CD4-positive, alpha-beta T cell treated with Interleukin-15 for 1 hour (primary cell): ENCODE data around the gene GARIN5B.
"Not testable (repeated sequence)": the region's sequence is repeated elsewhere in the genome, so short reads cannot be mapped to it uniquely, and the experiment has no call there.

Experiments
- DNase-seq: peaks from one replicate; pipeline ENCODE4 v3.0.0-alpha.2; 2020

Gene GARIN5B

DNA sequence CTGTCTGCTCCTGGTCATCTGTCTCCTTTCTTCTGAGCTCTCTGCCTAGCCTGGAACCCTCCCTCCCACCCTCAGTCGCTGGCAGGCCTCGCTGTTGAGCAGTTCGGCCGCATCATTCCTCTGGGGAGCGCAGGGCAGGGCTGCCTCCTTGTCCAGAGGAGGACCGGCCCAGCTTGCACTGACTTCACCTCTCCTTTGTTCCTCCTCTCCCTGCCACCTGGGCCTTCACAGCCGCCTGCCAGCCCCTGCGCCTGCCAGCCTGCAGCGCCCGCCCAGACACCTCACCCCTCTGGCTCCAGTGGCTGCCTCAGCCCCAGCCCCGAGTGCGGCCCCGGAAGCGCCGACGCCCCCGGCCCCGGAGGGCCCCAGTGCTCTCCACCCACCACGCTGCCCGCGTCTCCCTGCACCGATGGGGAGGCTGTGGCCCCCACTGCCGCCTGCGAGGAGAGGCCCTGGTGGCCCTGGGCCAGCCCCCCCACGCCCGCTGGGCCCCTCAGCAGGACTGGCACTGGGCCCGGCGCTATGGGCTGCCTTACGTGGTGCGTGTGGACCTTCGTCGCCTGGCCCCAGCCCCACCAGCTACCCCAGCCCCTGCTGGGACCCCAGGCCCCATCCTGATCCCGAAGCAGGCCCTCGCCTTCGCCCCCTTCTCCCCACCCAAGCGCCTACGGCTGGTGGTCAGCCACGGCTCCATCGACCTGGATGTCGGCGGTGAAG, 16.2 kb downstream of the GARIN5B start:
- DNase-seq: no peak

DNA sequence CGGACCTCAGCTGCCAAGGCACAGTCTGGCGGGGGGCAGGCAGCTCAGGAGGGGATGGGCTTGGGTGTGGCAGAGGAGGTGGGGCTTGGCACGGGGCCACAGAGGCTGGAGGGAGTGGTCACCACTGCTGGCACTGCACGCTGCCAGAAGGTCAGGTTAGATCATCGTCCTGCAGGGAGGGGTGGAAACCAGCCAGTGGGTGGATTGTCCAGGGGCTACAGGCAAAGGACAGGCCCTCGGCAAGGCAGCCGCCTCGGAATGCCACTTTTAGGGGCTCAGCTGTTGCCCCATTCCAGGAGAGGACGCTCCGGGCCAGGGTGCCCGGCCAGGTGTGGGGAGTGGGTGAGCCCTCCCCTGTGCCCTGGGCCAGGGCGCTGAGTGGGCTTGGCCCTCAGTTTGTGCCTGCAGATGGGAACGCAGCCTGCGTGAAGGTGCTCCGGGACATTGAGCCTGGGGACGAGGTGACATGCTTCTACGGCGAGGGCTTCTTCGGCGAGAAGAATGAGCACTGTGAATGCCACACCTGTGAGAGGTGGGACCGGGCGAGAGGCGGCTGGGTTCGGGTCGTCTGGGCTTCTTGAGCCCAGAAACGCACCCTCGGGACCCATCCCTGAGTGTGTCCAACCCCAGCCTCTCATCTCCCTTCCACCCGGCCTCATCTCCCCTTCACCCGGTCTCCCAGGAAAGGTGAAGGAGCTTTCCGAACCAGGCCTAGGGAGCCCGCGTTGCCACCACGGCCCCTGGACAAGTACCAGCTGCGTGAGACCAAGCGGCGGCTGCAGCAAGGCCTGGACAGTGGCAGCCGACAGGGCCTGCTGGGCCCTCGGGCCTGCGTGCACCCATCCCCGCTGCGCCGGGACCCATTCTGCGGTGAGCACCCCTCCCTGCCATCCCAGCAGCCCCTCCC, 17.0 kb downstream of the GARIN5B start:
- no peak for DNase-seq

DNA sequence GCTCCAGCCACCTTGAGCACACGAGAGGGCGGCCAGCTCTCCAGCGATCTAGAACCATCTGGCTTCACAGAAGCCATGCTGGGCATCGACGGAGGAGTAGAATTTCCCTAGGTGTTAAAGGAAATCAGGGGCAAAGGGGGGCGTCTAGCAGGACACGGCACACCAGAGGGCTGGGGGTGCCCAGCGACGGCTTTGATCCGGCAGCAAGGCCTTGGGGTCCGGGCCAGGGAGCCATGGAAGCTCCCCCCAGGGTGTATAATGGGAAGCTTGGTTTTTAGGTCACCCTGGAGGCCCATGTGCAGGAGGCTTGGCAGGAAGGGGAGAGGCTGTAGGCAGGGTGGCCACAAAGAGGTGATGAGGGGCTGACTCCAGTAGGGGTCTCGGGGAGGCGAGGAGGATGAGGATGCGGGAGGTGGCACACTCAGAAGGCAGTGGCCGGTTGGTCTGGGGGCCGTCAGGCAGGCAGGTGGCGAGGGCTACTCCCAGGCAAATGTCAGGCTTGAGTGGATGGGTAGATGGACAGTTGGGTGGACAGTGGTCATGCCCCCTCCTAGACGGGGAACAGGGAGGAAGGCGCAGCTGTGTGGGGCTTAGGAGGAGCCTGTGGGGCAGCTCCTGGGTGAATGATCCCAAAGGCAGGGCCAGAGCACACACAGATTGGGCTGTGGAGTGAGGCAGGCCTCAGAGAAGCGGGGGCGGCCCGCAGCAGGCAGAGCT, 17.8 kb downstream of the GARIN5B start:
- DNase-seq: no peak

DNA sequence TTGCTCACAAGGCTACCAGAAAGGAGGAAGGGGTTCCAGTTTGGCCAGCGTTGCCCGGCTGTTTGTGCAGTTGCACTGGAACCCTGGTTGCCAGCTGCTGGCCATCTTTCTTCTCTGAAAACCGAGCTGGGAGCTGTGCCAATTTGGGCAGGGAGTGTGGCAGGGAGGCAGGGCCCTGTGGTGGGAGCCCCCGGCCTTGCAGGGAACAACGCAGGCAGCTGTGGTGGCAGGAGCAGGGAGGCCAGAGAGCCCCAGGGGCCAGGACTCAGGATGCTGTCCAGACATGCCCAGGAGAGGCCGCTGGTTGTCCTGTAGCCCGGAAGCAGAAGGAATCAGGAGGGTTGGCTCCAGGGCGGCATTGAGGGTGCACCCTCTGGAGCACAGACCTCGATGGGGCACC, 18.6 kb downstream of the GARIN5B start:
- DNase-seq: no peak

DNA sequence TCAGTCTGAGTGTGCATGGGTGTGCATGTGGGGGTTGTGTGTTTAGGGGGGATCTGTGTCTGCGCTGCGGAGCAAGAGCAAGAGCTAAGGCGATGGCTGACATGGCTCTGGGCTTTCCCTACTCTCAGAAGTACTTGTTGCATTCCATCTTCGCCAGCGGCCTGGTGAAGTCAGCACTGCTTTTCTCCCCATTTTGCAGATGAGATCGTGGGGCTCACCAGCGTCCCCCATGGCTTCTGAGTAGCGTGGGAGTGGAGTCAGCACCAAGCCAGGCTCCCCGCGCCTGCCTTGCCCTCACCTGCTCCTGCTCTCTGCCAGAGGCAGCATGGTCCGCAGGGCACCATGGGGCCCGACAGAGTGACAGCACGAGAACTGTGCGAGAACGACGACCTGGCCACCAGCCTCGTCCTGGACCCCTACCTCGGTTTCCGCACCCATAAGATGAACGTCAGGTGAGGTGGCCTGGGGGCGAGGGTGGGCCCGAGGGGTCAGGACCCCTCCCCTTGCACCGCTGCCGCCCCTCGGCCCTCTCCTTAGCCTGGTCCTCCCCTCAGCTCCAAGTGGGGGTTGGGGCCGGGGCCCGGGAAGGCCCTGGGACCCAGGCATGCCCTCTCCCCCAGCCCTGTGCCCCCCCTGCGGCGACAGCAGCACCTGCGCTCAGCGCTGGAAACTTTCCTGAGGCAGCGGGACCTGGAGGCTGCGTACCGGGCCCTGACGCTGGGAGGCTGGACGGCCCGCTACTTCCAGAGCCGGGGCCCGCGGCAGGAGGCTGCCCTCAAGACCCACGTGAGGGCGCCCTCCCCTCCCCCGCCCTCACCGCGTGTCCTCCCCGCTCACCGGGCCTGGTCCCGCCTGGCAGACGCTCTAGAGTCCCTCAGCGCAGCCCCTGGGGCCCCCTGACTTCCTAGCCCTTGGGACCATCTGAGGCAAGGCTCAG, 21.2 kb downstream of the GARIN5B start:
- DNase-seq: no peak

DNA sequence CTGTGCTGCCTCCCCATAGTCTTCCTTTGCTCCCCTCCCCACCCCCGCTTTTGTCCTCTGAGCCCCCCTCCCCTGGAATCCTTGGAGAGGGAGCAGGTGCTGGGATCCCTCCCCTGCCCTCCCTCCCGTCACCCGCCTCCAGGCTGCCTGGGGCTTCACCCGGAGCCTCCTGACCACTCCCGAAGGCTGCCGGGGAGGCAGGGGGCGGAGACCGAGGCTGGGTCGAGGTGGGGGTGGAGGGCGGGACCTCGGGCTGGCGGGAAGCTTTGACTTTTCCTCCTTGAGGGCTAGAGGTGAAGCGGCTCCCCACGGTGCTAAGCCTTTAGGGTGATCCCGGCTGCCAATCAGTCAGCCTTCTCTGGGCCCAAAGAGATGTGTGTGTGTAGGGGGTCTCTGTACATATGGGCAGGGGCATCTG, 21.9 kb downstream of the GARIN5B start:
- peak; percentile 57 for DNase-seq

DNA sequence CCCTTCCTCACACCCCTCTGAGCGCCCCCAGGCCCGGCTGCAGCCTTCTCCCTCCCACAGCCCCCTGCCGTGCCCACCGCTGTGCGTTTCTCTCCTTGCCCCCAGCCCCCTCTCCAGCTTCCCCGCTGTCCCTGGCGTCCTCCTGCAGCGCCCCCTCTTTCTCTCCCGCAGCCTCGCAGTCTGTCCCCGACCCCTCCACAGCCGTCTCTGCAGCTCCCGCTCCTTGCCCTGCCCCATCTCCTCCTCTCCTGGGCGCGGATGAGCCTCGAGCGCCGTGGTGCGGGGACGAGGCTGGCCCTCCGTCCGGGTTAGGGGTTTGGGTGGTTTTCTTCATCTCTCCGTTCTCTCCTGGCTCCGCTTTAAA, 22.3 kb downstream of the GARIN5B start:
- DNase-seq: no peak

DNA sequence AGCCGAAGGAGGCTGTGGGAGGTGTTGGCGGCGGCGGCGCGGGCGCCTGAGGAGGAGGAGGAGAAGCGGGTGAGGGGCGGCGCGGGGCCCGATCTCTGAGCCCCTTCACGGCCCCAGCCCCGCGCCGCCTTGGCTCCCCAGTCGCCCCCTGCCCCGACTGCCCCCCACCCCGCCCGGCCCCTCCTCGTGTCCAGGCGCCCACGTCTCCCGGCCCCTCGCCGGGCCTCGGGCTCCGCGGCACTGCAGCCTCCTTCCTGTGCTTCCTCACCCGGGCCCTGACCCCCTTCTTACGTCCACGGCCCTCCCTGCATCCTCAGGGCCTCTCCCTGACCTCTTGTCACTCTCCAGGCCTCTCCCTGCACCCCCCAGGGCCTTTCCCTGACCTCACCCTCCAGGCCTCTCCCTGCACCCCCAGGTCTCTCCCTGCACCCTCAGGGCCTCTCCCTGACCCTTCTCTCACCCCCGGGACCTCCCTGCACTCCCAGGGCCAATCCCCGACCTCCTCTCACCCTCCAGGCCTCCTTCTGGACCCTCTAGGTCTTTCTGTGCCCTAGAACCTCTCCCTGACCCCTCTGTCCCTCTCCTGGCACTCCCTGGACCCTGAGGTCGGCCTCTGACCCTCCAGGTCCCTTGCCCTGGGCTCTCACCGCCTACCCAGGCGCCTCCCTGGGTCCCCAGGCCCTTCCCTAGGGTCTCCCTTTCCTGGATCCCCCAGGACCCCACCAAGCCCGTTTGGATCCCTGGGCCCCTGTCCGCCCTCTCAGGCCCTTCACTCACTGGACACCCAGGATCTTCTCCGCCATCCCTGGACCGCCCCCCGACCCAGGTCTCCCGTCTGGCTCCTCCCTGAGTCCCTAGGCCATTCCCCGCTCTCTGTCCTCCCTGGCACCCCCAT, 22.9 kb downstream of the GARIN5B start:
- peak; percentile 55 for DNase-seq

DNA sequence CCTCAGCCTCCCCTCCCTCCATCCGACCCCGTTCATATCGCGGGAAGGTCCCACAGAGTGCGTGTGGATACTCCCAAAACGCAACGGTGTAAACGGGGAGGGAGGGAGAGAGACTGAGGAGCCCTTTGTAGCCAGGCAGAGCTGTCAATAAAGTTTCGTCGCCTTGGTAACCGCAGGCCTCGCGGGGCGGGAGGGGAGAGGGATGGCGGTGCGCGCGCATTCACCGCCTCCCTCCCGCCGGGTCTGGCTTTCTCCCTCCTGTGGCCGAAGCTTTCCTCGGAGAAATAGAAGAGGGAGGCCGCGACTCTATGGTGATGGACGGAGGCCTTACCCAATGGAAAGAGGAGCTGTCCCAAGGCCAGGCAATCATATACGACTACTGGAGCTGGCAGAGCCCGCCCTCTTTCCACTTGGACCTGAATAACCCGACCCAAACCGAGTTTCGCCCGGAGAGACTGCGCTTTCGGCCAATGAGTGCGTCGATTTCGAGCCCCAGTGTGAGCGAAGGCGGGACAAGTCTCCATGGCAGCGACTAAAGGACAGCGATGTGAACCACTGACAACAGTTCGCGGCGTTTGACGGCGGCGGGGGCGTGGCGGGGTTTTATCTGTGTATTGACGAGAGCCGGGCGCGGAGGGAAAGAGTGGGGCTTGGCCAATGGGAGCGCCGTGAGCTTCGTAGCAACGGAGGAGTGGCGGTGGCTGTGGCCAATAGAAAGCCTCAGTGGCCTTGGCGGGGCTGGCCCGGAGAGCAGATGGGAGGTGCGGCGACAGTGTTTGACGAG, 23.8 kb downstream of the GARIN5B start, which contains the start of gene KMT5C:
Gene KMT5C, plus strand, starts transcription at position 772 of the 784 bp plus-strand sequence. CDS start 2,061 bp downstream, outside the sequence.
- DNase-seq: peak; percentile 100

DNA sequence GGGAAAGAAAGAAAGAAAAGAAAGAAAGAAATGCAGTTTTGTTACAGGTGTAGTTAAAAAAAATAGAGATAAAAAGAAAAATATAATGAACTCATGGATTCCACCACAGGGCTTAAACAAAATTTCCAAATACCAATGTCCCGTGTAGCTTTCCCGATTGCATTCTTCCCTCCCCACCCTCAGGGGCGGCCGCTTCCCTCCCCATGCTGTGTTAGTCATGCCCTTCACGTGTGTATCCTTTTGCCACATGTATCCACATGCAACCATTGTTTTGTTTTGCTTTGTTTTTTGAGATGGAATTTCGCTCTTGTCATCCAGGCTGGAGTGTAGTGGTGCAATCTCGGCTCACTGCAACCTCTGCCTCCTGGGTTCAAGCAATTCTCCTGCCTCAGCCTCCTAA, 27.0 kb downstream of the GARIN5B start:
- DNase-seq: no peak

DNA sequence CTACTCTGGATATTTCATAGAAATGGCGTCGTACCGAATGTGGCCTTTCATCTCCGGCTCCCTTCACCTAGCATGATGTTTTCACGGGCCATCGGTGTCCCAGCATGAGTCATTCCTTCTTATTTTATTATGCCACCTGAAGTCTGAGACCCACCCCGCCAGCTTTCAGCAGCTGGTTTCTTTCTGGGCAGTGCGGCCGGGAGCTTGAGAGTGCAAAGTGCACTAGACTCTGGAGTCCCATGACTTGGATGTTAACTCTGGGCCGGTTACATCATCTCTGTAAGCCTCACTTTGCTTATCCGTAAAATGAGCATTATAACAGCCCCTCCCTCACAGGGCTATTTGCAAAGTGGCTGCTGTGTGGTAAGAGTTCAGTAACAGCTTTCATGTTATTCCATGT, 29.2 kb downstream of the GARIN5B start:
- no peak for DNase-seq

DNA sequence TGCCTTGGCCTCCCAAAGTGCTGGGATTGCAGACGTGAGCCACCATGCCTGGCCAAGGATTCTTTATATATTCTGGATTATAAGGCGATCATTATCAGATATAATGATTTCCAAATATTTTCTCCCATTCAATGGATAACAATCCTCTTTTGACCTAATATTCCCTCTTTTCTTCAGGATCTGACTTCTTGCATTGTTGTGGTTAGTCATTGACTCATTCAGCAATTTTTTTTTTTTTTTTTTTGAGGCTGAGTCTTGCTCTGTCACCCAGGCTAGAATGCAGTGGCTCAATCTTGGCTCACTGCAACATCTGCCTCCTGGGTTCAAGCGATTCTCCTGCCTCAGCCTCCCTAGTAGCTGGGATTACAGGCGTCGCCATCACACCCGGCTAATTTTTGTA, 33.3 kb downstream of the GARIN5B start:
- not testable (repeated sequence) for DNase-seq

DNA sequence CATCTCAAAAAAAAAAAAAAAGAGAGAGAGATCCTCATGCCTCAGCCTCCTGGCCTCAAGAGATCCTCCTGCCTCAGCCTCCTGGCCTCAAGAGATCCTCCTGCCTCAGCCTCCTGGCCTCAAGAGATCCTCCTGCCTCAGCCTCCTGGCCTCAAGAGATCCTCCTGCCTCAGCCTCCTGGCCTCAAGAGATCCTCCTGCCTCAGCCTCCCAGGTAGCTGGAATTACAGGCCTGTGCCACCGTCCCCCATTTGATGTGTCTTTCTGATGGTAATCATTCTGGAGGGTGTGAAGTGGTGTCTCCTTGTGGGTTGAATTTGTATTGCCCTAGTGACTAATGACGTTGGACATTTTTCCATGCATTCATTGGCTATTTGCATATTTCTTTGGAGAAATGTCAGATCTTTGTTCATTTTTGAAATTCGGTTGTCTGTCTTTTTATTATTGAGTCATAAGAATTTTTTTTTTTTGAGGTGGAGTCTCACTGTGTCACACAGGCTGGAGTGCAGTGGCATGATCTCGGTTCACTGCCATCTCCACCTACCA, 34.2 kb downstream of the GARIN5B start:
- not testable (repeated sequence) for DNase-seq

DNA sequence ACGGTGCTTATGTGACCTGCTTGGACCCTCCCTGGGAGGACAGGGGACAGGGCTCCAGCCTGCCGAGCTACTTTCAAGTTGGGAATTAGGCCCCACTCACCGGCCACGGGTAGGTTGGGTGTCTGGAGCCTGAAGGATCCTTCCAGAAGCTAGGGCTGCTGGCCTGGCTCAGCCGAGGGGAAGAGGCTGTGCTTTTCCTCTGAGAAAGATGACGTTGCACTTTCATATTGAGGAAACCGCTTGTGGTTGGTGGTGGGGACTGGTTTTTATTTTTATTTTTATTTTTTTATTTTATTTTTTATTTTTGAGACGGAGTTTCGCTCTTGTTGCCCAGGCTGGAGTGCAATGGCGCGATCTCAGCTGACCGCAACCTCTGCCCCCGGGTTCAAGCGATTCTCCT, 37.9 kb downstream of the GARIN5B start, which contains the start of gene TMEM150B:
Gene TMEM150B, minus strand, starts transcription at position 170 of the 400 bp plus-strand sequence. CDS start 4,305 bp downstream, outside the sequence.
- DNase-seq: no peak

DNA sequence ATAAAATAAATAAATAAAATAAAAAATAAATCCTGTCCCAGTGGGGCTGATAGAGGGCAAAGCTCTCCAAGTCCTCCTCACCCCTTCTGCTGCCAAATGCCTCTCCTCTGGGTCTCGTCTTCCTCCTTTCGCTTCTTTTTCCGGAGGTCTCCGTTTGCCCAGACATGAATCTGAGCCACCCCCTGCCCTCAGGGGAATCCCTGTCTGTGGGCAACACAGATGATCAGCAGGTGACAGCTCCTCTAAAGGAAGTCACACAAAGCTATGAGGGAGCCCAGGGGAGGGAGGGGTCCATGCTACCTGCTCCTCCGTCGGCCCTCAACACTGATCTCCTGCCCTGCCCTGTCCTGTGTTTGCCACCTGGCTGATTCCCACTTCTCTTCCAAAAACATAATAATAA, 38.4 kb downstream of the GARIN5B start:
- no peak for DNase-seq

DNA sequence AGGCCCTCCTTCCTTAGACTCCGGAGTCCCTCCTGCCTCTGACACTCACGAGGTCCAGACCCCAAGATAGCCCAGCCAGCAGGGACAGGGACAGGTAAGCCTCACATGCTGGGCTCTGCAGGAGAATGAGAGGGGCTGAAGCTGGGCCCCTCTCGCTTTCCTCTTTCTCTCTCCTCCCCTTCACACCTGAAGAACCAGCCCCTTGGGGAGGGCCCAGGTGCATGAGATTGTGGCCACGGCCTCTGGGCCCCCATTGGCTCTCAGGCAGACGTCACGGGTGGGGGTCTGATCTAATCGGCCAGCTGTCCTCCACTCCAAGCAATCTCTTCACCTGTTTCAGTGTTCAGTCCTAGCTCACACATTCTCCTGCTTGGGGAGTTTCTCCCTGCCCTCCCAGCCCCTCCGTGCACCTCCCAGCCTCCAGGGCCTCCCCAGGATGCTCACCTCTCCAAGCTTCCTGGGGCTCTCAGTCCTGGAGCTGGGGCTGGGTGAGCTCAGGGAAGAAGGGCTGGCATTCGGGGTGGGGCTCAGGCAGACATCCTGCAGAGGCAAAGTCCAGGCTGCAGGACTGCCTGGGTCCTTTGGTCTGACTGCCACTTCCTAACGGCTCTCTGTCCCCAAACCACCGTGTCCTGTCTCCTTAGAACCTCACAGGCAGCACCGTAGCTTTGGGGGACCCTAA, 40.7 kb downstream of the GARIN5B start:
- DNase-seq: no peak

DNA sequence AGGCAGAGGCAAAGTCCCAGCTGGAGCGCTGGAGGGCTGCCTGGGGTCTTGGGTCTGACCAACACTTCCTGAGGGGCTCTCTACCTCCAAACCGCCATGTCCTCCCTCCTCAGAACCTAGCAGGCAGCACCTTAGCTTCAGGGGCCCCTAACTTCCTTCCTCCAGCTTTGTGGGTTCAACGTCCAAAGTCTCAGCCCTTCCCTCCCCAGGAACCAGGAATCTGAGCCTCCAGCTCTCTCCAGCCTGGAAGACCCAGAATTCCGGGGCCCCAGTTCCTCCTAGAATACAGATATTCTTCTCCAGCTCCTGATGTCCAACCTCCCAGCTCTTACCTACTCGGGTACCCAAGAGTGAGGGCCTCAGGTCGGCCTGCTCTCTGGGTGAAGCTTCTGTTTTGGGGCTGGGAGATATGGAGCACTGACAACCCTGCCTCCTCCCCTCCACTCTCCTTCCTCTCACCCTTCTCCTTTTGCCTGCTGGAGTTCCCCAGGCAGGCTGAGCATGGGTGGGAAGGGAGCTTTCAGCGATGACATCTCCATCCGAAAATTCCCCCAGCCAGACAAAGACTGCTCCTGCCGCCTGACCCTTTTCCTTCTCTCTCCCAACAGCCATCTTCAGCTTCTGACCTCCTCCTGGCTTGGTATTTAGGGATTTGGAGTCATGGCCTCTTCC, 41.5 kb downstream of the GARIN5B start:
- DNase-seq: no peak

DNA sequence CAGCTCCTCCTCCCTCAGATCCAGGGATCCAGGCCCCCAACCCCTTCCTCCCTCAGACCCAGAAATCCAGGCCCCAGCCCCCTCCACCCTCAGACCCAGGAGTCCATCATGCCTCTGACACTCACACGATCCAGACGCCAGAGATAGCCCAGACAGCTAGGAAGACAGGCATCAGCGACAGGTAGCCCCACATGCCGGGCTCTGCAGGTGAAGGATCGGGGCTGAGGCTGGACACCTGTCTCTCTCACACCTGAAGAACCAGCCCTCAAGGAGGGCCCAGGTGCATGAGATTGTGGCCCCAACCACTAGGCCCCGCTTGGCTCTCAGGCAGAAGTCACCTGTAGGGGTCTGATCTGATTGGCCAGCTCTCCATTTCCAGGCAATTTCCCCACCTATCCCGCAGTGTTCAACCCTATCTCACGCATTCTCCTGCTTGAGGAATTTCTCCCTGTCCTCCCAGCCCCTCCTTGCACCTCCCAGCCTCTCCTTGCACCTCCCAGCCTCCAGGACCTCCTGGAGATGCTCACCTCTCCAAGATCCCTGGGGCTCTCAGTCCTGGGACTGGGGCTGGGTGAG, 42.1 kb downstream of the GARIN5B start:
- DNase-seq: no peak
